Progenitor cell of endocrine pancreas (in vitro differentiated cells): ENCODE measurements around the gene NCKAP5. TPM values are rescaled to one million over a fixed set of nuclear protein-coding genes. Genes with fewer than 3 reads are reported as not detected.

Source experiments
- DNase-seq: peaks from one replicate; pipeline ENCODE4 v3.0.0; 2021; ENCODE audit warnings: low spot score; ENCODE audit not compliant: unreplicated experiment
- H3K27ac Mint-ChIP-seq: 2 replicates; pipeline ENCODE4 v1.8.0; 2021; ENCODE audit warnings: mild to moderate bottlenecking, moderate library complexity, mixed read lengths
- H3K27me3 Mint-ChIP-seq: 2 replicates; pipeline ENCODE4 v1.8.0; 2021; ENCODE audit warnings: mixed read lengths
- H3K36me3 Mint-ChIP-seq: 2 replicates; pipeline ENCODE4 v1.8.0; 2022; ENCODE audit warnings: mixed read lengths; ENCODE audit not compliant: insufficient read depth
- H3K4me1 Mint-ChIP-seq: 2 replicates; pipeline ENCODE4 v1.8.0; 2021; ENCODE audit warnings: low read depth, mixed read lengths
- H3K4me3 Mint-ChIP-seq: 2 replicates; pipeline ENCODE4 v1.8.0; 2021; ENCODE audit warnings: low read depth, mild to moderate bottlenecking, moderate library complexity, mixed read lengths
- H3K9me3 Mint-ChIP-seq: 2 replicates; pipeline ENCODE4 v1.8.0; 2021; ENCODE audit warnings: low read depth, mixed read lengths
- total RNA-seq: library from RNA; stranded (reverse); gene quantifications from 2 replicates; pipeline ENCODE4 v1.2.1, GENCODE V29; 2021
- TF ChIP-seq, protein P1 (sequence below): fragments of 200-600 bp; sonication (generic); IDR thresholded peaks from one replicate; pipeline ENCODE4 v1.5.0; 2021; ENCODE audit warnings: antibody characterized with exemption, mild to moderate bottlenecking; ENCODE audit not compliant: unreplicated experiment

The NCKAP5 gene
- total RNA-seq, 1 donor from 2014 or later = 1.7 TPM

DNA sequence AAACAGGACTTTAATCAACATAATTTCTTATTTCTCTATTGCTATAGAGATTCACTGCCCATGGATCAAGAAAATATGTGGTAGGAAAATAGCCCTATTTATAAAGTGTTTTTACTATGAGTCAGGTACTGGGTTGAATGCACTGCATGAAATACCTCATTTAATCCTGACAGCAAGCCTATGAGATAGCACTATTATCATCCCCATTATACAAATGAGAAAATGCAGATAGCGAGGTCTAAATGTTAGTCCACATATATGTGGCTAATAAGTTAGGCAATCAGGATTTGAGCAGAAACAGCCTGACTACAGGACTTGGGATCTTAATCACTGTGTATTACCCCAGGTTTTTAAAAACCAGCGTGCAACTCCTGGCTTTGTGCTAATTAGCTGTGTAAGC, 889.8 kb downstream of the NCKAP5 start:
- TF ChIP-seq, protein P1, sequence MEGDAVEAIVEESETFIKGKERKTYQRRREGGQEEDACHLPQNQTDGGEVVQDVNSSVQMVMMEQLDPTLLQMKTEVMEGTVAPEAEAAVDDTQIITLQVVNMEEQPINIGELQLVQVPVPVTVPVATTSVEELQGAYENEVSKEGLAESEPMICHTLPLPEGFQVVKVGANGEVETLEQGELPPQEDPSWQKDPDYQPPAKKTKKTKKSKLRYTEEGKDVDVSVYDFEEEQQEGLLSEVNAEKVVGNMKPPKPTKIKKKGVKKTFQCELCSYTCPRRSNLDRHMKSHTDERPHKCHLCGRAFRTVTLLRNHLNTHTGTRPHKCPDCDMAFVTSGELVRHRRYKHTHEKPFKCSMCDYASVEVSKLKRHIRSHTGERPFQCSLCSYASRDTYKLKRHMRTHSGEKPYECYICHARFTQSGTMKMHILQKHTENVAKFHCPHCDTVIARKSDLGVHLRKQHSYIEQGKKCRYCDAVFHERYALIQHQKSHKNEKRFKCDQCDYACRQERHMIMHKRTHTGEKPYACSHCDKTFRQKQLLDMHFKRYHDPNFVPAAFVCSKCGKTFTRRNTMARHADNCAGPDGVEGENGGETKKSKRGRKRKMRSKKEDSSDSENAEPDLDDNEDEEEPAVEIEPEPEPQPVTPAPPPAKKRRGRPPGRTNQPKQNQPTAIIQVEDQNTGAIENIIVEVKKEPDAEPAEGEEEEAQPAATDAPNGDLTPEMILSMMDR = no peak
- H3K36me3 Mint-ChIP-seq = no peaks in the 10 kb centered on the region
- peaks cover 36% of the 10 kb centered on the region for H3K27me3 Mint-ChIP-seq
- no peak for DNase-seq
- no peak overlapping the region for H3K27ac Mint-ChIP-seq
- H3K9me3 Mint-ChIP-seq = no peaks in the 10 kb centered on the region
- no peak overlapping the region for H3K4me3 Mint-ChIP-seq
- no peaks in the 10 kb centered on the region for H3K4me1 Mint-ChIP-seq

DNA sequence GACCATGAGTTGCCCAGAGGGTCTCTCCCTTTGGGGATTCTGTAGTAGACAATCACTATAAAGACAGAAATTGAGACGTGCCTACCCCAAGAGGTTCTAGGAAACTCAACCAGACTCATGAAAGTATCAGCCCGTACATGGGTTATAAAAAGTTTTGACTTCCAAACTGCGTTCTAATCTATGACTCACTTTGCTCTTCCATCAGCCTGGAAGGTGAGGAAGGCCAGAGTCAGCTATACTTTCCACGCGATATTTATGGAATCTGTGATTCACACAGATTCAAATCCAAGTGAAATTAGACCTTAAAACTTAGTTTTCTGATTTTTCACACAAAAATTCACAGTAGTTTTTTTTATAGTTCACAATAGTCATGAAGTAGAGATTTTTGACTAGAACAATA, 890.6 kb downstream of the NCKAP5 start:
- peaks cover 40% of the 10 kb centered on the region for H3K27me3 Mint-ChIP-seq
- no peak overlapping the region for H3K4me3 Mint-ChIP-seq
- no peak for DNase-seq
- H3K9me3 Mint-ChIP-seq = no peaks in the 10 kb centered on the region
- H3K4me1 Mint-ChIP-seq = no peaks in the 10 kb centered on the region
- TF ChIP-seq, protein P1 = no peak
- H3K27ac Mint-ChIP-seq = no peak overlapping the region
- H3K36me3 Mint-ChIP-seq = no peaks in the 10 kb centered on the region

DNA sequence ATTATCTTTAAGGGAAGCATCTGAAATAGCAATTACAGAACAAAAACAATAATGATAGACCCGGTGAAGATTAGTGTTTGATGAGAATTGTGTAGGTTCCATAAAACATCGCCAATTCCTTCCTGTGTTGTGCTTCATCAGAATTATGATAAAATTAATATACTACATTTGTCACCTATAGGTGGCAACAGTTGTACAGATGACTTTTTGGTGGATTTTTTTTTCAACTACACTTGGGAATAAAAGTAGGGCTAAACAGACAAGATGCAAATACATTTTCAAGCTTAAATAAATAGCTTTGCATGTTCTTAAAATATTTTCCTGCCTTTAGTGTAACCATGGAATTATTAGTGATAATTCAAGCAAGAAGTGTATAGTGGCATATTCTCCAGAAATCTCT, 891.3 kb downstream of the NCKAP5 start:
- Mint-ChIP-seq H3K4me1 (no peaks in the 10 kb centered on the region), H3K27me3 (peaks cover 45% of the 10 kb centered on the region), H3K9me3 (no peaks in the 10 kb centered on the region), H3K4me3 (no peak overlapping the region), H3K36me3 (no peaks in the 10 kb centered on the region), H3K27ac (no peak overlapping the region)
- TF ChIP-seq, protein P1 = no peak
- DNase-seq = no peak

DNA sequence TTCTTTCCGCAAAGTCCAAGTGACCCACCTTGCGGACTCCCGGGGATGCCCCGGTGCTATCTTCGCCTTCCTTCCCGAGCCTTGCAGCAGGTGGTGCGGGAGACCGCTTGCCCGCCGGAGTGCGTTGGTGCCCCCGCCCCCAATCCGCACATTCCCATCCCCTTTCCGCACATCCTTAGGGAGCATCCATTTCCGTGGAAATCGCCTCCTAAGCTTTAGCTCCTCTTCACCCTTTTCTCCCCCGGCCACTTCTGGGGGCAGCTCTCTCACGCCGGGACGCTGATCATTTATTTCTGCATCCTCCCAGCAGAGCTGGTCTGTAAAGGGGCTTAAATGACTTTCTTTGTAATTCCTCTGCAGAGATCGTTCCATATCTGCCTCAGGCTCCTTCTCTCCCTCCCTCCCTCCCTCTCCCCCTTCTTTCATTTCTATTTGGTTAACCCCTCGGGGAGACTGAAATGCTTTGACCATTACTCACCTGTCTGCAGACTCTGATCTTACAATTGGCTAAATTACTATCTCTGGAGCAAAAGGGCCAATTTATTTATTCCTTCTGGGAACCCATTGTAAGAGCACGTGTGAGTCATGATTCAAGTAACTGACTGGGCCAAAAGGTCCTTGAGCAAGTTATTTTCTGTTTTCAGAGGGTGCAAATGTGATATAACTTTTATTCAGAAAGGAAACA, 897.0 kb downstream of the NCKAP5 start:
- Mint-ChIP-seq H3K27me3 (peaks cover 70% of the 10 kb centered on the region), H3K27ac (peak overlapping the region; percentile 60), H3K9me3 (no peaks in the 10 kb centered on the region), H3K4me3 (peak overlapping the region; percentile 68), H3K36me3 (no peaks in the 10 kb centered on the region), H3K4me1 (peaks cover 14% of the 10 kb centered on the region)
- TF ChIP-seq, protein P1 = no peak
- peak; percentile 10 for DNase-seq

DNA sequence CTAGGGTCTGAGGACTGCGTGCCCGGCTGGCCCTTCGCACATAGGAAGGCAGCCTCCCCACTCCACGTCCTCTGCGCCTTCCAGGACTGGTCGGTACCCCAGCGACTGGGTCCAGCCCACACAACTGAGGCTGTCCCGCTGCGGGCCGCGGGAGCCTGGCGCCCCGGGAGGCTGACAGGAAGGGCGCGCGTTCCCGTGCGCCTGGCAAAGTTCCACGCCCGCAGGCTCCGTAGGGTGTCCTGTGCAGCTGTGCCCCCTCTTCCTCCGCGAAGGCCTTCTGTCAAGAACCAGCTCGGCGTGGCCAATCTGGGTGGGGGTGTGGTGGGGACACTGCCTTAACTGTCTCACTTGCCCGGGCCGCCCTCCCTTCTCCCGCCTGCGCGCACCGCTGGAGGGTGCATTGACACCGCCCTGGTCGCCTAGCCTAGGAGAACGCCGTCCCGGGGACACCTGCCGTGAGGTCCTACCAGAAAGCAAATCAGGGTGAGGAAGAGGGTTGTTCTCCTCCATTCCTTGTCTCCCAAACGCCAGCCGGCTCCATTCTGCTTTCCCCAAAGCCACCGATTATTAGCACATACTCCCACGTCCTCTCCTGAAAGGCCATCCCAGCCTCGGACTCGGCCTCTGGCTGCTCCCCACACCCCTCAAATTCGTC, 897.6 kb downstream of the NCKAP5 start:
- peaks cover 14% of the 10 kb centered on the region for H3K4me1 Mint-ChIP-seq
- no peaks in the 10 kb centered on the region for H3K36me3 Mint-ChIP-seq
- DNase-seq = peak; percentile 22
- peak overlapping the region; percentile 68 for H3K4me3 Mint-ChIP-seq
- H3K9me3 Mint-ChIP-seq = no peaks in the 10 kb centered on the region
- H3K27ac Mint-ChIP-seq = peak overlapping the region; percentile 60
- H3K27me3 Mint-ChIP-seq = peaks cover 74% of the 10 kb centered on the region
- TF ChIP-seq, protein P1 = no peak
